ENCODE measurements around the gene PCDHGA7.
"Not testable (repeated sequence)": the region's sequence is repeated elsewhere in the genome, so short reads cannot be mapped to it uniquely, and the experiment has no call there.

The PCDHGA7 gene

DNA sequence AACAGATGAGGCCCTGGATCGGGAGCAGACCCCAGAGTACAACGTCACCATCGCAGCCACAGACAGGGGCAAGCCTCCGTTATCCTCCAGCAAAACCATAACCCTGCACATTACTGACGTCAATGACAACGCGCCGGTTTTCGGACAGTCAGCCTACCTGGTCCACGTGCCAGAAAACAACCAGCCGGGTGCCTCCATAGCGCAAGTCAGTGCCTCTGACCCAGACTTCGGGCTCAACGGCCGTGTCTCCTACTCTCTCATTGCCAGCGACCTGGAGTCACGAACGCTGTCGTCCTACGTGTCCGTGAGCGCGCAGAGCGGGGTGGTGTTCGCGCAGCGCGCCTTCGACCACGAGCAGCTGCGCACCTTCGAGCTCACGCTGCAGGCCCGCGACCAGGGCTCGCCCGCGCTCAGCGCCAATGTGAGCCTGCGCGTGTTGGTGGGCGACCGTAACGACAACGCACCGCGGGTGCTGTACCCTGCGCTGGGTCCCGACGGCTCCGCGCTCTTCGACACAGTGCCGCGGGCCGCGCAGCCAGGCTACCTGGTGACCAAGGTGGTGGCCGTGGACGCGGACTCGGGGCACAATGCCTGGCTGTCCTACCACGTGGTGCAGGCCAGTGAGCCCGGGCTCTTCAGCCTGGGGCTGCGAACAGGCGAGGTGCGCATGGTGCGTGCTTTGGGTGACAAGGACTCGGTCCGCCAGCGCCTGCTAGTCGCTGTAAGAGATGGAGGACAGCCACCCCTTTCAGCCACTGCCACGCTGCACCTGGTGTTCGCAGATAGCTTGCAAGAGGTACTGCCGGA, 36.7 kb downstream of the PCDHGA7 start:
- ATAC-seq (ENCODE audit: low read depth) (no peak), DNase-seq (ENCODE audit: low spot score in 2 of 2) (no peak)
- H3K27me3 Mint-ChIP-seq, result peaks cover 19% of the 10 kb centered on the region
- no peak overlapping the region for H3K4me3 Mint-ChIP-seq
- peaks cover 5% of the 10 kb centered on the region for H3K36me3 Mint-ChIP-seq
- no peak overlapping the region for H3K27ac Mint-ChIP-seq
- H3K4me1 Mint-ChIP-seq, result peaks cover 4% of the 10 kb centered on the region
- H3K9me3 Mint-ChIP-seq, result peaks cover 15% of the 10 kb centered on the region

DNA sequence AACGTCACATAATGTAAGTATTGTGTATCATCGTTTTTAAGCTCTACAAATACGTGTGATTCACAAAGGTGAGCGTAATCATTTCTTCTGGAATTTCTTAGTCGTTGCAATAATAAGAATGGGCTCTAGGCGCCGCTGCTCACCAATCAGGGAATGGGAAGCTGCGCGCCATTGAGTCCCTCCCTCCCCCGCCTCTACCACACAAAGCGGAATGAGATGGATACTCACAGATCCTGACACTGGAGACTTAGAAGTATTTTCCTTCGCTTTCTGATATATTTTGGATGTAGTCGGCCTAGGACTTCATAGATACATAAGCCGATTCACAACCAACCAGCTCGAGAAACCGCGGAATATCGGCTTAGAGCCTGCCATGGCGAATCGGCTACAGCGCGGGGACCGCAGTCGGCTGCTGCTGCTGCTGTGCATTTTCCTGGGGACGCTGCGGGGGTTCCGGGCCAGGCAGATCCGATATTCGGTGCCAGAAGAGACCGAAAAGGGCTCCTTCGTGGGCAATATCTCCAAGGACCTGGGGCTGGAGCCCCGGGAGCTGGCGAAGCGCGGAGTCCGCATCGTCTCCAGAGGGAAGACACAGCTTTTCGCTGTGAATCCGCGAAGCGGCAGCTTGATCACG, 38.4 kb downstream of the PCDHGA7 start, which contains the start of gene PCDHGA11:
Gene PCDHGA11, plus strand, starts transcription at position 197 of the 634 bp plus-strand sequence. Its CDS starts 177 bp downstream, at position 374.
- DNase-seq (ENCODE audit: low spot score in 2 of 2), result no peak

DNA sequence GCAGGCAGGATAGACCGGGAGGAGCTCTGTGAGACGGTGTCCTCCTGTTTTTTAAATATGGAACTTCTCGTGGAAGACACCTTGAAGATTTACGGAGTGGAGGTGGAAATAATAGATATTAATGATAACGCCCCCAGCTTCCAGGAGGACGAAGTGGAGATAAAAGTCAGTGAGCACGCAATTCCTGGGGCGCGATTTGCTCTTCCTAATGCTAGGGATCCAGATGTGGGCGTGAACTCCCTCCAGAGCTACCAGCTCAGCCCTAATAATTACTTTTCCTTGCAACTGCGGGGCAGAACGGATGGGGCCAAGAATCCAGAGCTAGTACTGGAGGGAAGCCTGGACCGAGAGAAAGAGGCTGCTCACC, 38.9 kb downstream of the PCDHGA7 start:
- peak overlapping the region; percentile 72 for H3K27ac Mint-ChIP-seq
- H3K36me3 Mint-ChIP-seq, result peaks cover 5% of the 10 kb centered on the region
- H3K9me3 Mint-ChIP-seq, result peaks cover 15% of the 10 kb centered on the region
- no peak for ATAC-seq (ENCODE audit: low read depth)
- peak overlapping the region; percentile 80 for H3K4me3 Mint-ChIP-seq
- H3K27me3 Mint-ChIP-seq, result peaks cover 14% of the 10 kb centered on the region
- DNase-seq (ENCODE audit: low spot score in 2 of 2), result no peak
- H3K4me1 Mint-ChIP-seq, result peaks cover 4% of the 10 kb centered on the region

More for the DNA sequence above, 38.4 kb downstream of the PCDHGA7 start, which contains the start of gene PCDHGA11:
- Mint-ChIP-seq H3K27me3 (peaks cover 15% of the 10 kb centered on the region), H3K36me3 (peaks cover 5% of the 10 kb centered on the region), H3K4me3 (peak within 1 kb of the TSS; percentile 80), H3K27ac (peak within 1 kb of the TSS; percentile 72), H3K9me3 (peaks cover 15% of the 10 kb centered on the region), H3K4me1 (peaks cover 4% of the 10 kb centered on the region)
- peak; percentile 37 for ATAC-seq (ENCODE audit: low read depth)

DNA sequence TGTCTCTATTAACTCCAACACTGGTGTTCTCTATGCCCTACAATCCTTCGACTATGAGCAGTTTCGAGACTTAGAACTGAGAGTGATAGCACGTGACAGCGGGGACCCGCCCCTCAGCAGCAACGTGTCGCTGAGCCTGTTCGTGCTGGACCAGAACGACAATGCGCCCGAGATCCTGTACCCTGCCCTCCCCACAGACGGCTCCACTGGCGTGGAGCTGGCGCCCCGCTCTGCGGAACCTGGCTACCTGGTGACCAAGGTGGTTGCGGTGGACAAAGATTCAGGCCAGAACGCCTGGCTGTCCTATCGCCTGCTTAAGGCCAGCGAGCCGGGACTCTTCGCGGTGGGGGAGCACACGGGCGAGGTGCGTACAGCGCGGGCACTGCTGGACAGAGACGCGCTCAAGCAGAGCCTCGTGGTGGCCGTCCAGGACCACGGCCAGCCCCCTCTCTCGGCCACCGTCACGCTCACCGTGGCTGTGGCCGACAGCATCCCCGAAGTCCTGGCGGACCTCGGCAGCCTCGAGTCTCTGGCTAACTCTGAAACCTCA, 40.3 kb downstream of the PCDHGA7 start:
- Mint-ChIP-seq H3K4me1 (peaks cover 4% of the 10 kb centered on the region), H3K27ac (no peak overlapping the region), H3K27me3 (peaks cover 13% of the 10 kb centered on the region), H3K4me3 (no peak overlapping the region), H3K36me3 (peaks cover 5% of the 10 kb centered on the region), H3K9me3 (peaks cover 17% of the 10 kb centered on the region)
- no peak for DNase-seq (ENCODE audit: low spot score in 2 of 2)
- ATAC-seq (ENCODE audit: low read depth), result no peak

DNA sequence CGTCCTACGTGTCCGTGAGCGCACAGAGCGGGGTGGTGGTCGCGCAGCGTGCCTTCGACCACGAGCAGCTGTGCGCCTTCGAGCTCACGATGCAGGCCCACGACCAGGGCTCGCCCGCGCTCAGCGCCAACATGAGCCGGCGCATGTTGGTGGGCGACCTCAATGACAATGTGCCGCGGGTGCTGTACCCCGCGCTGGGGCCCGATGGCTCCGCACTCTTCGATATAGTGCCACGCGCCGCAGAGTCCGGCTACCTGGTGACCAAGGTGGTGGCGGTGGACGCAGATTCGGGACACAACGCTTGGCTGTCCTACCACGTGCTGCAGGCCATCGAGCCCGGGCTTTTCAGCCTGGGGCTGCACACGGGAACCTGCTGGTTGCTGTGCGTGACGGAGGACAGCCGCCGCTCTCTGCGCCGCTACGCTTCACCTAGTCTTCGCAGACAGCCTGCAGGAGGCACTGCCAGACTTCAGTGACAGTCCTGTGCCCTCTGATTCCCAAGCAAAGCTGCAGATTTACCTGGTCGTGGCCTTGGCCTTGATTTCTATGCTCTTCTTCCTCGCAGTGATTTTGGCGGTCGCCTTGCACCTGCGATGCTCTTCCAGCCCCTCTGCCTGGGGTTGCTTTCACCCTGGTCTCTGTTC, 45.4 kb downstream of the PCDHGA7 start:
- Mint-ChIP-seq H3K27ac (no peak overlapping the region), H3K9me3 (peaks cover 10% of the 10 kb centered on the region), H3K4me1 (peaks cover 6% of the 10 kb centered on the region), H3K27me3 (peaks cover 16% of the 10 kb centered on the region), H3K36me3 (peaks cover 6% of the 10 kb centered on the region), H3K4me3 (no peak overlapping the region)
- DNase-seq (ENCODE audit: low spot score in 2 of 2) (no peak), ATAC-seq (ENCODE audit: low read depth) (no peak)

DNA sequence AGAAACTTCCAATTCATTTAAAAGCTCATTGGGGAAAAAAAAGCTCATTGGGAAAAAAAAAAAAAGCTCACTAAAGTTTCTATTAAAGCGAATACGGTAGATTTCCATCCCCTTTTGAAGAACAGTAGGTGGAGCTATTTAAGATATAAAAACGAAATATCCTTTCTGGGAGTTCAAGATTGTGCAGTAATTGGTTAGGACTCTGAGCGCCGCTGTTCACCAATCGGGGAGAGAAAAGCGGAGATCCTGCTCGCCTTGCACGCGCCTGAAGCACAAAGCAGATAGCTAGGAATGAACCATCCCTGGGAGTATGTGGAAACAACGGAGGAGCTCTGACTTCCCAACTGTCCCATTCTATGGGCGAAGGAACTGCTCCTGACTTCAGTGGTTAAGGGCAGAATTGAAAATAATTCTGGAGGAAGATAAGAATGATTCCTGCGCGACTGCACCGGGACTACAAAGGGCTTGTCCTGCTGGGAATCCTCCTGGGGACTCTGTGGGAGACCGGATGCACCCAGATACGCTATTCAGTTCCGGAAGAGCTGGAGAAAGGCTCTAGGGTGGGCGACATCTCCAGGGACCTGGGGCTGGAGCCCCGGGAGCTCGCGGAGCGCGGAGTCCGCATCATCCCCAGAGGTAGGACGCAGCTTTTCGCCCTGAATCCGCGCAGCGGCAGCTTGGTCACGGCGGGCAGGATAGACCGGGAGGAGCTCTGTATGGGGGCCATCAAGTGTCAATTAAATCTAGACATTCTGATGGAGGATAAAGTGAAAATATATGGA, 48.0 kb downstream of the PCDHGA7 start, which contains the start of gene PCDHGA12:
Gene PCDHGA12, plus strand, starts transcription at position 176 of the 782 bp plus-strand sequence. Its CDS starts 253 bp downstream, at position 429.
- ATAC-seq (ENCODE audit: low read depth) (peak; percentile 83), DNase-seq (ENCODE audit: low spot score in 2 of 2) (peak in 1 of 2 donors; percentile 51)
- Mint-ChIP-seq H3K9me3 (peaks cover 12% of the 10 kb centered on the region), H3K4me1 (peaks cover 6% of the 10 kb centered on the region), H3K36me3 (peaks cover 8% of the 10 kb centered on the region), H3K27me3 (peaks cover 10% of the 10 kb centered on the region), H3K27ac (peak within 1 kb of the TSS; percentile 74), H3K4me3 (peak within 1 kb of the TSS; percentile 91)

DNA sequence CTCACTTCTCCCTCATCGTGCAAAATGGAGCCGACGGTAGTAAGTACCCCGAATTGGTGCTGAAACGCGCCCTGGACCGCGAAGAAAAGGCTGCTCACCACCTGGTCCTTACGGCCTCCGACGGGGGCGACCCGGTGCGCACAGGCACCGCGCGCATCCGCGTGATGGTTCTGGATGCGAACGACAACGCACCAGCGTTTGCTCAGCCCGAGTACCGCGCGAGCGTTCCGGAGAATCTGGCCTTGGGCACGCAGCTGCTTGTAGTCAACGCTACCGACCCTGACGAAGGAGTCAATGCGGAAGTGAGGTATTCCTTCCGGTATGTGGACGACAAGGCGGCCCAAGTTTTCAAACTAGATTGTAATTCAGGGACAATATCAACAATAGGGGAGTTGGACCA, 48.7 kb downstream of the PCDHGA7 start:
- peak overlapping the region; percentile 91 for H3K4me3 Mint-ChIP-seq
- H3K36me3 Mint-ChIP-seq, result peaks cover 8% of the 10 kb centered on the region
- H3K27ac Mint-ChIP-seq, result peak overlapping the region; percentile 74
- H3K27me3 Mint-ChIP-seq, result peaks cover 10% of the 10 kb centered on the region
- ATAC-seq (ENCODE audit: low read depth) (peak; percentile 61), DNase-seq (ENCODE audit: low spot score in 2 of 2) (peak in 1 of 2 donors; percentile 52)
- peaks cover 6% of the 10 kb centered on the region for H3K4me1 Mint-ChIP-seq
- peaks cover 12% of the 10 kb centered on the region for H3K9me3 Mint-ChIP-seq

DNA sequence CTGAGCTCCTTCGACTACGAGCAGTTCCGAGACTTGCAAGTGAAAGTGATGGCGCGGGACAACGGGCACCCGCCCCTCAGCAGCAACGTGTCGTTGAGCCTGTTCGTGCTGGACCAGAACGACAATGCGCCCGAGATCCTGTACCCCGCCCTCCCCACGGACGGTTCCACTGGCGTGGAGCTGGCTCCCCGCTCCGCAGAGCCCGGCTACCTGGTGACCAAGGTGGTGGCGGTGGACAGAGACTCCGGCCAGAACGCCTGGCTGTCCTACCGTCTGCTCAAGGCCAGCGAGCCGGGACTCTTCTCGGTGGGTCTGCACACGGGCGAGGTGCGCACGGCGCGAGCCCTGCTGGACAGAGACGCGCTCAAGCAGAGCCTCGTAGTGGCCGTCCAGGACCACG, 49.8 kb downstream of the PCDHGA7 start:
- Mint-ChIP-seq H3K4me3 (peak overlapping the region; percentile 91), H3K27me3 (peaks cover 10% of the 10 kb centered on the region), H3K27ac (peak overlapping the region; percentile 24)
- not testable (repeated sequence) for ATAC-seq (ENCODE audit: low read depth); H3K36me3 Mint-ChIP-seq; H3K9me3 Mint-ChIP-seq; H3K4me1 Mint-ChIP-seq; DNase-seq (ENCODE audit: low spot score in 2 of 2)

DNA sequence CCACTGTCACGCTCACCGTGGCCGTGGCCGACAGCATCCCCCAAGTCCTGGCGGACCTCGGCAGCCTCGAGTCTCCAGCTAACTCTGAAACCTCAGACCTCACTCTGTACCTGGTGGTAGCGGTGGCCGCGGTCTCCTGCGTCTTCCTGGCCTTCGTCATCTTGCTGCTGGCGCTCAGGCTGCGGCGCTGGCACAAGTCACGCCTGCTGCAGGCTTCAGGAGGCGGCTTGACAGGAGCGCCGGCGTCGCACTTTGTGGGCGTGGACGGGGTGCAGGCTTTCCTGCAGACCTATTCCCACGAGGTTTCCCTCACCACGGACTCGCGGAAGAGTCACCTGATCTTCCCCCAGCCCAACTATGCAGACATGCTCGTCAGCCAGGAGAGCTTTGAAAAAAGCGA, 50.2 kb downstream of the PCDHGA7 start:
- DNase-seq (ENCODE audit: low spot score in 2 of 2); ATAC-seq (ENCODE audit: low read depth); H3K4me1 Mint-ChIP-seq; H3K9me3 Mint-ChIP-seq; H3K36me3 Mint-ChIP-seq; H3K4me3 Mint-ChIP-seq: not testable (repeated sequence)
- Mint-ChIP-seq H3K27ac (peak overlapping the region; percentile 18), H3K27me3 (peaks cover 10% of the 10 kb centered on the region)

DNA sequence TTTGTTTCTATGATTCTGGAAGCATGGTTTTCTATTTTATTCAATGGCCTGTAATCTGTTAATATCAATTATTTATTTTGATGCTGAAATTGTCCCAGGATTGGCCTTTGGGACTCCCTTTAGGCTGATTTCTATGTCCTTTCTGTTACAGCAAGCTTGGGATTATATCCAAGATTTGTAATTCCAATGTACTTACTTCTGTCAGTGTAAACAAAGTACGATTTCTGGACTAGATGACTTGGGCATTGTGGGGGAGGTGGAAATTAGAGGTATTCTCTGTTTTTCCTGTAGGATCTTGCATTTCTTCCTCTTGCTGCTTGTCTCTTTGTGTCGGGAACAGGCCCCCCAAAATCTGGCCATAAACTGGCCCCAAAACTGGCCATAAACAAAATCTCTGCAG, 51.5 kb downstream of the PCDHGA7 start:
- Mint-ChIP-seq H3K36me3 (peaks cover 5% of the 10 kb centered on the region), H3K4me1 (peaks cover 6% of the 10 kb centered on the region), H3K4me3 (no peak overlapping the region), H3K27me3 (peaks cover 8% of the 10 kb centered on the region), H3K27ac (no peak overlapping the region), H3K9me3 (peaks cover 10% of the 10 kb centered on the region)
- no peak for ATAC-seq (ENCODE audit: low read depth)
- no peak for DNase-seq (ENCODE audit: low spot score in 2 of 2)
